Measurements from ENCODE around the gene PHB1.
A peak's percentile ranks its signal among the peaks of the same experiment; 100 is the strongest.
"Not testable (repeated sequence)": the region's sequence is repeated elsewhere in the genome, so short reads cannot be mapped to it uniquely, and the experiment has no call there.

PHB1 gene

GRCh38 chr17:49433000-49433694 lies 18.5 kb upstream of the PHB1 start:
- H3K9me3 Mint-ChIP-seq (ENCODE audit: low read depth), result no peaks in the 10 kb centered on the region
- no peaks in the 10 kb centered on the region for H3K36me3 Mint-ChIP-seq
- no peaks in the 10 kb centered on the region for H3K4me1 Mint-ChIP-seq (ENCODE audit: low read depth)
- no peak overlapping the region for H3K4me3 Mint-ChIP-seq
- H3K27me3 Mint-ChIP-seq, result peaks cover 9% of the 10 kb centered on the region
- no peak overlapping the region for H3K27ac Mint-ChIP-seq

GRCh38 chr17:49431743-49432142 lies 17.1 kb upstream of the PHB1 start:
- H3K27ac Mint-ChIP-seq, result no peak overlapping the region
- no peaks in the 10 kb centered on the region for H3K27me3 Mint-ChIP-seq
- no peaks in the 10 kb centered on the region for H3K9me3 Mint-ChIP-seq (ENCODE audit: low read depth)
- H3K4me3 Mint-ChIP-seq, result no peak overlapping the region
- H3K36me3 Mint-ChIP-seq, result no peaks in the 10 kb centered on the region
- H3K4me1 Mint-ChIP-seq (ENCODE audit: low read depth), result no peaks in the 10 kb centered on the region

GRCh38 chr17:49425004-49425286 lies 10.3 kb upstream of the PHB1 start:
- Mint-ChIP-seq H3K36me3 (peaks cover 5% of the 10 kb centered on the region), H3K4me1 (ENCODE audit: low read depth) (no peaks in the 10 kb centered on the region), H3K27ac (no peak overlapping the region), H3K27me3 (peaks cover 8% of the 10 kb centered on the region), H3K4me3 (no peak overlapping the region), H3K9me3 (ENCODE audit: low read depth) (peaks cover 7% of the 10 kb centered on the region)

GRCh38 chr17:49424276-49425003 lies 9.8 kb upstream of the PHB1 start:
- not testable (repeated sequence) for H3K9me3 Mint-ChIP-seq (ENCODE audit: low read depth); H3K27me3 Mint-ChIP-seq; H3K4me1 Mint-ChIP-seq (ENCODE audit: low read depth)

GRCh38 chr17:49422714-49423113 lies 8.0 kb upstream of the PHB1 start:
- Mint-ChIP-seq H3K4me3 (no peak overlapping the region), H3K27me3 (peaks cover 8% of the 10 kb centered on the region), H3K36me3 (peaks cover 5% of the 10 kb centered on the region), H3K9me3 (ENCODE audit: low read depth) (peaks cover 7% of the 10 kb centered on the region), H3K4me1 (ENCODE audit: low read depth) (no peaks in the 10 kb centered on the region), H3K27ac (no peak overlapping the region)

More at GRCh38 chr17:49424276-49425003, 9.8 kb upstream of the PHB1 start:
- H3K4me3 Mint-ChIP-seq, H3K36me3 Mint-ChIP-seq, H3K27ac Mint-ChIP-seq: not testable (repeated sequence)

GRCh38 chr17:49419761-49420160 lies 5.1 kb upstream of the PHB1 start:
- H3K4me1 Mint-ChIP-seq (ENCODE audit: low read depth), result peaks cover 12% of the 10 kb centered on the region
- H3K9me3 Mint-ChIP-seq (ENCODE audit: low read depth); H3K27me3 Mint-ChIP-seq; H3K36me3 Mint-ChIP-seq; H3K27ac Mint-ChIP-seq; H3K4me3 Mint-ChIP-seq: not testable (repeated sequence)

GRCh38 chr17:49418754-49419740 lies 4.4 kb upstream of the PHB1 start:
- not testable (repeated sequence) for H3K36me3 Mint-ChIP-seq; H3K4me3 Mint-ChIP-seq; H3K27me3 Mint-ChIP-seq; H3K9me3 Mint-ChIP-seq (ENCODE audit: low read depth); H3K27ac Mint-ChIP-seq
- peaks cover 16% of the 10 kb centered on the region for H3K4me1 Mint-ChIP-seq (ENCODE audit: low read depth)

- Mint-ChIP-seq H3K9me3 (ENCODE audit: low read depth) (no peaks in the 10 kb centered on the region), H3K4me3 (peak overlapping the region; percentile 99), H3K4me1 (ENCODE audit: low read depth) (peaks cover 30% of the 10 kb centered on the region), H3K36me3 (peaks cover 8% of the 10 kb centered on the region), H3K27ac (peak overlapping the region; percentile 96), H3K27me3 (no peaks in the 10 kb centered on the region)
Observed at GRCh38 chr17:49414271-49414621, 436 bp downstream of the PHB1 start.

GRCh38 chr17:49409066-49409465 lies 5.6 kb downstream of the PHB1 start:
- H3K4me1 Mint-ChIP-seq (ENCODE audit: low read depth), result peaks cover 43% of the 10 kb centered on the region
- H3K9me3 Mint-ChIP-seq (ENCODE audit: low read depth), result no peaks in the 10 kb centered on the region
- no peaks in the 10 kb centered on the region for H3K27me3 Mint-ChIP-seq
- H3K36me3 Mint-ChIP-seq, result peaks cover 21% of the 10 kb centered on the region
- no peak overlapping the region for H3K27ac Mint-ChIP-seq
- no peak overlapping the region for H3K4me3 Mint-ChIP-seq

GRCh38 chr17:49407981-49408501 lies 6.6 kb downstream of the PHB1 start:
- H3K4me1 Mint-ChIP-seq (ENCODE audit: low read depth), result peaks cover 46% of the 10 kb centered on the region
- H3K9me3 Mint-ChIP-seq (ENCODE audit: low read depth), result no peaks in the 10 kb centered on the region
- peaks cover 24% of the 10 kb centered on the region for H3K36me3 Mint-ChIP-seq
- H3K27ac Mint-ChIP-seq, result no peak overlapping the region
- peak overlapping the region; percentile 36 for H3K4me3 Mint-ChIP-seq
- H3K27me3 Mint-ChIP-seq, result no peaks in the 10 kb centered on the region

- Mint-ChIP-seq H3K36me3 (peaks cover 24% of the 10 kb centered on the region), H3K27ac (no peak overlapping the region), H3K4me1 (ENCODE audit: low read depth) (peaks cover 44% of the 10 kb centered on the region), H3K9me3 (ENCODE audit: low read depth) (no peaks in the 10 kb centered on the region), H3K27me3 (no peaks in the 10 kb centered on the region), H3K4me3 (no peak overlapping the region)
Observed at GRCh38 chr17:49407086-49407485, 7.6 kb downstream of the PHB1 start.

GRCh38 chr17:49406421-49407061 lies 8.1 kb downstream of the PHB1 start:
- H3K4me1 Mint-ChIP-seq (ENCODE audit: low read depth), result peaks cover 40% of the 10 kb centered on the region

GRCh38 chr17:49404906-49405305 lies 9.8 kb downstream of the PHB1 start:
- no peaks in the 10 kb centered on the region for H3K9me3 Mint-ChIP-seq (ENCODE audit: low read depth)
- H3K4me3 Mint-ChIP-seq, result peak overlapping the region; percentile 30
- peaks cover 35% of the 10 kb centered on the region for H3K4me1 Mint-ChIP-seq (ENCODE audit: low read depth)
- no peaks in the 10 kb centered on the region for H3K27me3 Mint-ChIP-seq
- peaks cover 19% of the 10 kb centered on the region for H3K36me3 Mint-ChIP-seq
- no peak overlapping the region for H3K27ac Mint-ChIP-seq

More at GRCh38 chr17:49406421-49407061, 8.1 kb downstream of the PHB1 start:
- Mint-ChIP-seq H3K36me3 (peaks cover 20% of the 10 kb centered on the region), H3K9me3 (ENCODE audit: low read depth) (no peaks in the 10 kb centered on the region), H3K27ac (no peak overlapping the region), H3K27me3 (no peaks in the 10 kb centered on the region), H3K4me3 (no peak overlapping the region)

GRCh38 chr17:49404361-49404760 lies 10.3 kb downstream of the PHB1 start:
- Mint-ChIP-seq H3K27me3 (no peaks in the 10 kb centered on the region), H3K4me1 (ENCODE audit: low read depth) (peaks cover 35% of the 10 kb centered on the region), H3K4me3 (peak overlapping the region; percentile 30), H3K36me3 (peaks cover 19% of the 10 kb centered on the region), H3K9me3 (ENCODE audit: low read depth) (no peaks in the 10 kb centered on the region), H3K27ac (peak overlapping the region; percentile 34)

Data from activated naive CD8-positive, alpha-beta T cell (primary cell).